Measurements from ENCODE around the gene PRKCZ. TPM values are rescaled to one million over a fixed set of nuclear protein-coding genes. Genes with fewer than 3 reads are reported as not detected.

The PRKCZ gene
- polyA plus RNA-seq, 3 donors: 2.4 to 12.0 (median 4.3) TPM

- 75 to 86% (median 83%) methylated on average over 36 to 38 of the region's 38 CpGs for WGBS, 3 donors
- H3K27ac ChIP-seq (ENCODE audit: low read depth, low read length): no peak overlapping the region
Measured at GRCh38 chr1:2074944-2075740, 24.9 kb downstream of the PRKCZ start.

- WGBS, 3 donors: 95 to 97% (median 96%) methylated on average over 21 of the region's 21 CpGs
- no peak overlapping the region for H3K27ac ChIP-seq (ENCODE audit: low read depth, low read length)
Measured at GRCh38 chr1:2076826-2077225, 26.6 kb downstream of the PRKCZ start.

- no peak overlapping the region for H3K27ac ChIP-seq (ENCODE audit: low read depth, low read length)
- WGBS, 3 donors: 94 to 96% (median 94%) methylated on average over 7 of the region's 7 CpGs
Measured at GRCh38 chr1:2078170-2078569, 28.0 kb downstream of the PRKCZ start.

GRCh38 chr1:2079396-2080085 is 29.3 kb downstream of the PRKCZ start:
- H3K27ac ChIP-seq (ENCODE audit: low read depth, low read length): no peak overlapping the region
- 95 to 98% (median 98%) methylated on average over 28 of the region's 28 CpGs for whole genome bisulfite sequencing, 3 donors

- no peak overlapping the region for H3K27ac ChIP-seq (ENCODE audit: low read depth, low read length)
- WGBS, 3 donors: 92 to 96% (median 96%) methylated on average over 16 of the region's 16 CpGs
Measured at GRCh38 chr1:2080140-2080539, 29.9 kb downstream of the PRKCZ start.

GRCh38 chr1:2080884-2081283 is 30.7 kb downstream of the PRKCZ start:
- H3K27ac ChIP-seq (ENCODE audit: low read depth, low read length): no peak overlapping the region
- WGBS, 3 donors: 95 to 98% (median 97%) methylated on average over 20 of the region's 20 CpGs

- WGBS, 3 donors: 91 to 94% (median 91%) methylated on average over 18 to 20 of the region's 20 CpGs
- no peak overlapping the region for H3K27ac ChIP-seq (ENCODE audit: low read depth, low read length)
Measured at GRCh38 chr1:2081326-2081885, 31.2 kb downstream of the PRKCZ start.

GRCh38 chr1:2082064-2082463 is 31.9 kb downstream of the PRKCZ start:
- 89 to 95% (median 95%) methylated on average over 22 of the region's 22 CpGs for WGBS, 3 donors
- H3K27ac ChIP-seq (ENCODE audit: low read depth, low read length): no peak overlapping the region

- no peak overlapping the region for H3K27ac ChIP-seq (ENCODE audit: low read depth, low read length)
- 86 to 89% (median 87%) methylated on average over 18 of the region's 18 CpGs for WGBS, 3 donors
Measured at GRCh38 chr1:2083666-2084065, 33.5 kb downstream of the PRKCZ start.

- no peak overlapping the region for H3K27ac ChIP-seq (ENCODE audit: low read depth, low read length)
- WGBS, 3 donors: 95 to 99% (median 96%) methylated on average over 20 of the region's 20 CpGs
Measured at GRCh38 chr1:2084306-2084705, 34.1 kb downstream of the PRKCZ start.

- no peak overlapping the region for H3K27ac ChIP-seq (ENCODE audit: low read depth, low read length)
- WGBS, 3 donors: 86 to 88% (median 86%) methylated on average over 17 of the region's 17 CpGs
Measured at GRCh38 chr1:2085080-2085479, 34.9 kb downstream of the PRKCZ start.

GRCh38 chr1:2086446-2087078 is 36.4 kb downstream of the PRKCZ start:
- H3K27ac ChIP-seq (ENCODE audit: low read depth, low read length): no peak overlapping the region
- WGBS, 3 donors: 91 to 93% (median 92%) methylated on average over 26 of the region's 26 CpGs

- H3K27ac ChIP-seq (ENCODE audit: low read depth, low read length): no peak overlapping the region
- 76 to 82% (median 81%) methylated on average over 21 of the region's 21 CpGs for WGBS, 3 donors
Measured at GRCh38 chr1:2087766-2088165, 37.6 kb downstream of the PRKCZ start.

GRCh38 chr1:2088458-2088857 is 38.2 kb downstream of the PRKCZ start:
- no peak overlapping the region for H3K27ac ChIP-seq (ENCODE audit: low read depth, low read length)
- 61 to 86% (median 63%) methylated on average over 16 of the region's 16 CpGs for WGBS, 3 donors

GRCh38 chr1:2089051-2089450 is 38.8 kb downstream of the PRKCZ start:
- WGBS, 3 donors: 91 to 92% (median 92%) methylated on average over 17 of the region's 17 CpGs

GRCh38 chr1:2090216-2090890 is 40.1 kb downstream of the PRKCZ start:
- H3K27ac ChIP-seq (ENCODE audit: low read depth, low read length): no peak overlapping the region

More at GRCh38 chr1:2089051-2089450, 38.8 kb downstream of the PRKCZ start:
- no peak overlapping the region for H3K27ac ChIP-seq (ENCODE audit: low read depth, low read length)

GRCh38 chr1:2091611-2092604 is 41.7 kb downstream of the PRKCZ start:
- WGBS, 3 donors: 60 to 69% (median 67%) methylated on average over 45 to 48 of the region's 48 CpGs
- no peak overlapping the region for H3K27ac ChIP-seq (ENCODE audit: low read depth, low read length)

More at GRCh38 chr1:2090216-2090890, 40.1 kb downstream of the PRKCZ start:
- WGBS, 3 donors: 87 to 92% (median 88%) methylated on average over 22 of the region's 22 CpGs

All from adipose tissue (tissue), 3 donors.